Measurements from ENCODE around the gene HOOK2.
"Not testable (repeated sequence)": the region's sequence is repeated elsewhere in the genome, so short reads cannot be mapped to it uniquely, and the experiment has no call there.

HOOK2 gene

GRCh38 chr19:12754465-12755196, 20.7 kb downstream of the HOOK2 start:
- DNase-seq (ENCODE audit: low read depth in 2 of 2) = no peak

- no peak for DNase-seq (ENCODE audit: low read depth in 2 of 2)
Measured at GRCh38 chr19:12752056-12752781, 23.1 kb downstream of the HOOK2 start.

- DNase-seq (ENCODE audit: low read depth in 2 of 2) = no peak
Measured at GRCh38 chr19:12751635-12752034, 23.7 kb downstream of the HOOK2 start, which contains the start of gene BEST2. Gene BEST2 (plus strand): TSS chr19:12751791. CDS start chr19:12752593, 802 bp downstream.

GRCh38 chr19:12750851-12751250, 24.5 kb downstream of the HOOK2 start:
- no peak for DNase-seq (ENCODE audit: low read depth in 2 of 2)

- DNase-seq (ENCODE audit: low read depth in 2 of 2) = no peak
Measured at GRCh38 chr19:12749938-12750521, 25.3 kb downstream of the HOOK2 start.

GRCh38 chr19:12748489-12748888, 26.9 kb downstream of the HOOK2 start:
- no peak for DNase-seq (ENCODE audit: low read depth in 2 of 2)

GRCh38 chr19:12745166-12745897, 30.0 kb downstream of the HOOK2 start:
- no peak for DNase-seq (ENCODE audit: low read depth in 2 of 2)

- DNase-seq (ENCODE audit: low read depth in 2 of 2) = no peak
Measured at GRCh38 chr19:12737835-12738351, 37.5 kb downstream of the HOOK2 start.

GRCh38 chr19:12736995-12737834, 38.1 kb downstream of the HOOK2 start, which contains the start of gene GET3:
Gene GET3 (plus strand): TSS chr19:12737497. CDS start chr19:12737506, 9 bp downstream.
- peak; percentile 50 to 62 for DNase-seq (ENCODE audit: low read depth in 2 of 2)

- DNase-seq (ENCODE audit: low read depth in 2 of 2) = no peak
Measured at GRCh38 chr19:12733369-12734214, 41.8 kb downstream of the HOOK2 start.

GRCh38 chr19:12731337-12731736, 44.0 kb downstream of the HOOK2 start:
- no peak for DNase-seq (ENCODE audit: low read depth in 2 of 2)

- no peak for DNase-seq (ENCODE audit: low read depth in 2 of 2)
Measured at GRCh38 chr19:12730064-12730463, 45.3 kb downstream of the HOOK2 start.

GRCh38 chr19:12727745-12728433, 47.5 kb downstream of the HOOK2 start:
- no peak for DNase-seq (ENCODE audit: low read depth in 2 of 2)

GRCh38 chr19:12726988-12727316, 48.4 kb downstream of the HOOK2 start:
- no peak for DNase-seq (ENCODE audit: low read depth in 2 of 2)

GRCh38 chr19:12725612-12726011, 49.7 kb downstream of the HOOK2 start:
- DNase-seq (ENCODE audit: low read depth in 2 of 2) = not testable (repeated sequence)

- DNase-seq (ENCODE audit: low read depth in 2 of 2) = peak in 1 of 2 donors; percentile 41
Measured at GRCh38 chr19:12723641-12724426, 51.5 kb downstream of the HOOK2 start, which contains the start of gene TNPO2. Gene TNPO2 (minus strand): TSS chr19:12723932. CDS start chr19:12720977, 2,955 bp downstream.

- DNase-seq (ENCODE audit: low read depth in 2 of 2) = no peak
Measured at GRCh38 chr19:12723381-12723640, 52.0 kb downstream of the HOOK2 start.

- peak; percentile 80 to 84 for DNase-seq (ENCODE audit: low read depth in 2 of 2)
Measured at GRCh38 chr19:12722566-12723380, 52.6 kb downstream of the HOOK2 start.

Measured in stimulated activated CD8-positive, alpha-beta memory T cell treated with anti-CD3 and anti-CD28 coated beads, Interleukin-7, amount 100 ng/mL, for 1 hour (primary cell).